Esophagus squamous epithelium (tissue), 5 donors: ENCODE results near the gene CDC34. TPM values are rescaled to one million over a fixed set of nuclear protein-coding genes. Genes with fewer than 3 reads are reported as not detected.

Experiments used
- DNase-seq: peaks from one replicate; lab custom pipeline; 2025; lab: John Stamatoyannopoulos, UW
- H3K27ac ChIP-seq, 4 donors: fragments of 200-600 bp; sonication (generic); one replicate each; pipeline ENCODE4 v1.5.1; 2016 to 2019; ENCODE audit warnings: mild to moderate bottlenecking in 1 of 4
- H3K27me3 ChIP-seq, 4 donors: fragments of 200-600 bp; sonication (generic); 1 replicate in 3 of 4; 2 replicates in 1 of 4; pipeline versions ENCODE4 v1.5.1 to v1.6.0; 2017 to 2021; ENCODE audit warnings: antibody characterized with exemption in 1 of 4
- H3K36me3 ChIP-seq, 3 donors: fragments of 200-600 bp; sonication (generic); one replicate each; pipeline ENCODE4 v1.5.1; 2016 to 2019
- H3K4me1 ChIP-seq, 3 donors: fragments of 200-600 bp; sonication (generic); one replicate each; pipeline ENCODE4 v1.5.1; 2017 to 2019
- H3K4me3 ChIP-seq, 4 donors: fragments of 200-600 bp; sonication (generic); 1 replicate in 3 of 4; 2 replicates in 1 of 4; pipeline ENCODE4 v1.5.1; 2016 to 2019; ENCODE audit warnings: mild to moderate bottlenecking in 2 of 4, moderate library complexity in 1 of 4
- H3K9me3 ChIP-seq, 3 donors: fragments of 200-600 bp; sonication (generic); one replicate each; pipeline ENCODE4 v1.5.1; 2016 to 2019
- POLR2A ChIP-seq, 4 donors: fragments of 450-650 bp; IDR thresholded peaks; one replicate each; pipeline ENCODE4 v1.6.1; 2017; ENCODE audit warnings: antibody characterized with exemption in 4 of 4, mild to moderate bottlenecking in 4 of 4, moderate library complexity in 3 of 4
- WGBS, 2 donors: methylation state at CpG; one replicate each; pipeline ENCODE4 v1.1.5; 2018; 5-methylcytosine and 5-hydroxymethylcytosine counted together
- intact Hi-C: fragments of 100-400 bp; cut with DNase I; formaldehyde crosslinking; loops from one replicate; pipeline ENCODE4 v1.15.0; 2022
- total RNA-seq, 4 donors: library from RNA; depleted of rRNA; stranded (reverse); fragments of >200 nt; gene quantifications; one replicate each; pipeline ENCODE4 v1.1.0, GENCODE V29; 2016
- TF ChIP-seq, protein P1 (sequence below), 6 experiments: fragments of 450-650 bp in 4 of 6; fragments of 200-600 bp in 2 of 6; sonication (generic) in 2 of 6; IDR thresholded peaks; one replicate each; pipeline ENCODE4 v1.5.1; 2016 to 2019; ENCODE audit warnings: antibody characterized with exemption in 6 of 6, mild to moderate bottlenecking in 4 of 6, moderate library complexity in 4 of 6
- donor health status: DM: yes; HTN: yes; CAD: no.

Gene CDC34
- total RNA-seq, 4 donors from 2014 or later = 33.5 to 53.5 (median 34.5) TPM

GRCh38 chr19:536031-536880 lies 4.7 kb downstream of the CDC34 start:
- intact Hi-C loops = no loop called here
- peaks cover 22 to 36% (median 23%) of the 10 kb centered on the region in 3 donors for H3K4me1 ChIP-seq
- no peak for DNase-seq
- no peak overlapping the region for H3K4me3 ChIP-seq
- no peak for TF ChIP-seq POLR2A (IDR thresholded peaks at IDR 0.05)
- TF ChIP-seq, protein P1, sequence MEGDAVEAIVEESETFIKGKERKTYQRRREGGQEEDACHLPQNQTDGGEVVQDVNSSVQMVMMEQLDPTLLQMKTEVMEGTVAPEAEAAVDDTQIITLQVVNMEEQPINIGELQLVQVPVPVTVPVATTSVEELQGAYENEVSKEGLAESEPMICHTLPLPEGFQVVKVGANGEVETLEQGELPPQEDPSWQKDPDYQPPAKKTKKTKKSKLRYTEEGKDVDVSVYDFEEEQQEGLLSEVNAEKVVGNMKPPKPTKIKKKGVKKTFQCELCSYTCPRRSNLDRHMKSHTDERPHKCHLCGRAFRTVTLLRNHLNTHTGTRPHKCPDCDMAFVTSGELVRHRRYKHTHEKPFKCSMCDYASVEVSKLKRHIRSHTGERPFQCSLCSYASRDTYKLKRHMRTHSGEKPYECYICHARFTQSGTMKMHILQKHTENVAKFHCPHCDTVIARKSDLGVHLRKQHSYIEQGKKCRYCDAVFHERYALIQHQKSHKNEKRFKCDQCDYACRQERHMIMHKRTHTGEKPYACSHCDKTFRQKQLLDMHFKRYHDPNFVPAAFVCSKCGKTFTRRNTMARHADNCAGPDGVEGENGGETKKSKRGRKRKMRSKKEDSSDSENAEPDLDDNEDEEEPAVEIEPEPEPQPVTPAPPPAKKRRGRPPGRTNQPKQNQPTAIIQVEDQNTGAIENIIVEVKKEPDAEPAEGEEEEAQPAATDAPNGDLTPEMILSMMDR (IDR thresholded peaks at IDR 0.05) = no peak
- H3K27me3 ChIP-seq = no peaks in the 10 kb centered on the region
- no peak overlapping the region for H3K27ac ChIP-seq
- 85% methylated on average over 22 of the region's 55 CpGs; no CpG with 5 or more reads in 1 of the 2 donors for WGBS, 2 donors
- H3K36me3 ChIP-seq = peaks cover 20 to 54% (median 35%) of the 10 kb centered on the region in 3 donors
- H3K9me3 ChIP-seq = no peaks in the 10 kb centered on the region

GRCh38 chr19:536881-537404 lies 5.4 kb downstream of the CDC34 start:
- Histone ChIP-seq H3K27me3 (no peaks in the 10 kb centered on the region), H3K27ac (no peak overlapping the region), H3K4me3 (no peak overlapping the region), H3K36me3 (peaks cover 20 to 61% (median 42%) of the 10 kb centered on the region in 3 donors), H3K4me1 (peaks cover 22 to 36% (median 23%) of the 10 kb centered on the region in 3 donors), H3K9me3 (no peaks in the 10 kb centered on the region)
- WGBS, 2 donors = 86 to 93% methylated on average over 4 of the region's 26 CpGs
- intact Hi-C loops = no loop called here
- TF ChIP-seq, protein P1 (IDR thresholded peaks at IDR 0.05) = no peak
- no peak for TF ChIP-seq POLR2A (IDR thresholded peaks at IDR 0.05)
- DNase-seq = no peak

- Histone ChIP-seq H3K27ac (no peak overlapping the region), H3K36me3 (peaks cover 20 to 75% (median 49%) of the 10 kb centered on the region in 3 donors), H3K4me3 (no peak overlapping the region), H3K27me3 (no peaks in the 10 kb centered on the region), H3K9me3 (no peaks in the 10 kb centered on the region), H3K4me1 (peaks cover 8 to 20% (median 13%) of the 10 kb centered on the region in 3 donors)
- no peak for DNase-seq
- no peak for TF ChIP-seq POLR2A (IDR thresholded peaks at IDR 0.05)
- TF ChIP-seq, protein P1 (IDR thresholded peaks at IDR 0.05) = no peak
- WGBS, 2 donors = 80 to 83% methylated on average over 19 to 23 of the region's 40 CpGs
- intact Hi-C loops = no loop called here
Measured at GRCh38 chr19:538641-539428, 7.3 kb downstream of the CDC34 start.

DNA sequence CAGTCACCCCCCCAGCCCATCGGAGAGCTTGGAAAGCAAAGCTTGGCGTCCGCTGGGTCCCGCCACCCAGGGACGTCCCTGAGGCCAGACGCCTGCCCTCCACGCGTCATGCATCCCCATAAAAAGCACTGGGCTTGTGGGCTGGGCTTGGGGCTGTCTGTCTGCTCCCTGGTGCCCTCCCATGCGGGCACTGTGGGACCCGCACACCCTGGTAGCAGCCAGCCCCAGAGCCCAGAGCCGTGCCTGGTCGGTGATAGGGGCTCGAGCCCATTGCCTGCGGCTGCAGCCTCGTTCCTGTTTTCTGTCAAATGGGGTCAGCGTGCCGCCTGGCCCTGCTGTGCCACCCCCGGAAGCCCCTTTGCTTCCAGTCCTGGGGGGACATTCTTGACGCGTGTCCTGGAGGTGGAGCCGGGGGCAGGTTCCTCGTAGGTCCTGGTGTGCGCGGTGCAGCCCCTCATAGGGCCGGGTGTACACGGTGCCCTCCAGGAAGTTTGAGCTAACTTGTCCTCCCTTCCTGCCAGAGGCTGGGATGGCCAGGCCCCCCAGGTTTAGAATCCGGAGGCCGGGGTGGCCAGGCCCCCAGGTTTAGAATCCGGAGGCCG lies 8.0 kb downstream of the CDC34 start:
- no peak for DNase-seq
- 83% methylated on average over 1 of the region's 30 CpGs; no CpG with 5 or more reads in 1 of the 2 donors for WGBS, 2 donors
- Histone ChIP-seq H3K27me3 (no peaks in the 10 kb centered on the region), H3K9me3 (no peaks in the 10 kb centered on the region), H3K36me3 (peaks cover 20 to 75% (median 49%) of the 10 kb centered on the region in 3 donors), H3K27ac (no peak overlapping the region), H3K4me3 (no peak overlapping the region), H3K4me1 (peaks cover 7 to 16% (median 9%) of the 10 kb centered on the region in 3 donors)
- TF ChIP-seq POLR2A (IDR thresholded peaks at IDR 0.05) = no peak
- TF ChIP-seq, protein P1 (IDR thresholded peaks at IDR 0.05) = no peak
- intact Hi-C loops = no loop called here
